ENCODE data around the gene MLH3.

Gene MLH3

GRCh38 chr14:74977164-74977900 lies 73.9 kb downstream of the MLH3 start:
- DNase-seq (ENCODE audit: low spot score) = no peak
- no peak for TF ChIP-seq CTCF (IDR thresholded peaks at IDR 0.05; ENCODE audit: extremely low read depth, missing control alignments)

- DNase-seq (ENCODE audit: low spot score) = no peak
- no peak for TF ChIP-seq CTCF (IDR thresholded peaks at IDR 0.05; ENCODE audit: extremely low read depth, missing control alignments)
Measured at GRCh38 chr14:74976264-74977113, 74.8 kb downstream of the MLH3 start.

- TF ChIP-seq CTCF (IDR thresholded peaks at IDR 0.05; ENCODE audit: extremely low read depth, missing control alignments) = no peak
- DNase-seq (ENCODE audit: low spot score) = no peak
Measured at GRCh38 chr14:74975059-74975810, 76.0 kb downstream of the MLH3 start.

GRCh38 chr14:74974364-74975058 lies 76.8 kb downstream of the MLH3 start:
- DNase-seq (ENCODE audit: low spot score) = no peak
- TF ChIP-seq CTCF (IDR thresholded peaks at IDR 0.05; ENCODE audit: extremely low read depth, missing control alignments) = no peak

- no peak for DNase-seq (ENCODE audit: low spot score)
- no peak for TF ChIP-seq CTCF (IDR thresholded peaks at IDR 0.05; ENCODE audit: extremely low read depth, missing control alignments)
Measured at GRCh38 chr14:74973905-74974363, 77.3 kb downstream of the MLH3 start.

GRCh38 chr14:74973003-74973653 lies 78.1 kb downstream of the MLH3 start:
- no peak for DNase-seq (ENCODE audit: low spot score)
- TF ChIP-seq CTCF (IDR thresholded peaks at IDR 0.05; ENCODE audit: extremely low read depth, missing control alignments) = no peak

Measured in GM20000 (cell line).